ENCODE measurements around the gene ABCE1.

The ABCE1 gene

GRCh38 chr4:145178740-145179280, 80.7 kb downstream of the ABCE1 start:
- no peak for DNase-seq

All from midbrain (tissue), 1 donor.